AG09319 (cell line): ENCODE results near the gene CELA2A.

Experiments
- DNase-seq: peaks from one replicate; pipeline ENCODE4 v3.0.0-alpha.2; 2010; ENCODE audit warnings: low read depth; ENCODE audit errors: extremely low read depth
- TF ChIP-seq, protein P1 (sequence below): IDR thresholded peaks from 2 replicates; pipeline ENCODE4 v1.5.1; 2011; ENCODE audit warnings: low read depth, mild to moderate bottlenecking, inconsistent platforms, low read length, moderate library complexity

The CELA2A gene

DNA sequence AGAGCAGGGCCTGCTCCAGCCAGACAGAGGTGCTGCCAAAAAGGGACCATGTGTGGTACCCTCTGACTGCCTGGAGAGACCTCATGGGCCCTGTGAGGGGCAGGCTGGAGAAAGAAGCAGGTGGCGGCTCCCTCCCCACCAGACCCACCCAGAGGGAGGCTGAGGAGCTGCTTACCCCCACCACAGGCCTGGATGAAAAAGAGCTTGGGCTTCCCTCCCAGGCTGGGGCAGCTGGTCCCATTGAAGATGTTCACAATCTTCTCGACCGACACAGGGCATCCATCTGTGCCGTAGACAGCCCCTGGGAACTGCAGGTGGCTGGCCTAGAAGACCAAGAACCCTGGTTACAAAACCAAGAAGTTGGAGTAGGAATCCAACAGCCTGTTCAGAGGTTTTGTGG, 47.9 kb downstream of the CELA2A start:
- DNase-seq, result no peak
- TF ChIP-seq, protein P1, sequence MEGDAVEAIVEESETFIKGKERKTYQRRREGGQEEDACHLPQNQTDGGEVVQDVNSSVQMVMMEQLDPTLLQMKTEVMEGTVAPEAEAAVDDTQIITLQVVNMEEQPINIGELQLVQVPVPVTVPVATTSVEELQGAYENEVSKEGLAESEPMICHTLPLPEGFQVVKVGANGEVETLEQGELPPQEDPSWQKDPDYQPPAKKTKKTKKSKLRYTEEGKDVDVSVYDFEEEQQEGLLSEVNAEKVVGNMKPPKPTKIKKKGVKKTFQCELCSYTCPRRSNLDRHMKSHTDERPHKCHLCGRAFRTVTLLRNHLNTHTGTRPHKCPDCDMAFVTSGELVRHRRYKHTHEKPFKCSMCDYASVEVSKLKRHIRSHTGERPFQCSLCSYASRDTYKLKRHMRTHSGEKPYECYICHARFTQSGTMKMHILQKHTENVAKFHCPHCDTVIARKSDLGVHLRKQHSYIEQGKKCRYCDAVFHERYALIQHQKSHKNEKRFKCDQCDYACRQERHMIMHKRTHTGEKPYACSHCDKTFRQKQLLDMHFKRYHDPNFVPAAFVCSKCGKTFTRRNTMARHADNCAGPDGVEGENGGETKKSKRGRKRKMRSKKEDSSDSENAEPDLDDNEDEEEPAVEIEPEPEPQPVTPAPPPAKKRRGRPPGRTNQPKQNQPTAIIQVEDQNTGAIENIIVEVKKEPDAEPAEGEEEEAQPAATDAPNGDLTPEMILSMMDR, result no peak

DNA sequence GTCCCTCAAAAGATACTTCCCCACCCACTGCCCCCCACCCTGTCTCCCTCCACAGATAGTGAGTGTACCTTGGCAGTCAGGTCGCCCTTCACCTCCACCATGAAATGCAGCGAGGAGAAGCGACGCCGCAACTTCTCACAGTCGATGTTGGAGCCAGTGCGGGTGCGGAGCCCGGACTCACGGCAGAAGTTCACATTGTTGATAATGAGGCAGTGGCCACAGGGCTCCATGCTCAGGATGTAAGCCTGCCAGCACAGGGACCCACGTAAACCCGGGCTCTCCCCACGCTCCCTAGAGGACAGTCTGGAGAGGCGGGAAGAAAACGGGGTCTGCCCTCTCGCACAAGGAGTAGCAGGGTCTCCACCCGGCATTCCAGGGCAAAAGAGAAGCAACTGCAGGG, 50.3 kb downstream of the CELA2A start:
- DNase-seq, result no peak
- TF ChIP-seq, protein P1, result no peak

- no peak for DNase-seq
- TF ChIP-seq, protein P1, result no peak
Observed at GRCh38 chr1:15507278-15507677, 50.7 kb downstream of the CELA2A start.

GRCh38 chr1:15508700-15509487, 52.4 kb downstream of the CELA2A start:
- no peak for DNase-seq
- TF ChIP-seq, protein P1, result no peak

DNA sequence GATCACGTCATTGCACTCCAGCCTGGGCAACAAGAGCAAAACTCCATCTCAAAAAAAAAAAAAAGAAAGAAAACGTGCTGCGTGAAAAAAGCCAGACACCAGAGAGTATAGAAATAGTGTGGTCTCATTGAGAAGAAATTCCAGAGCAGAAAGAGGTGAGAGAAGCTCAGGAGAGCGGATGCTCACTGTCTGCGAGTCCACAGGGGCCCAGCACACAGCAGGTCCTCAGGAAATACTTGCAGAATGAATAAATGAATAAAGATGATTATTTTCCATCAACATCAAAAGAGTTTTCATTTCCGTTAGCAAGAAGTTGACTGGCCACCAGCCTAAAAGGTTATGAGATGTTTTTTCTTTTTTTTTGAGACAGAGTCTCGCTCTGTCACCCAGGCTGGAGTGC, 53.1 kb downstream of the CELA2A start:
- TF ChIP-seq, protein P1, result no peak
- no peak for DNase-seq

GRCh38 chr1:15510611-15511405, 54.3 kb downstream of the CELA2A start:
- DNase-seq, result no peak
- TF ChIP-seq, protein P1, result no peak

DNA sequence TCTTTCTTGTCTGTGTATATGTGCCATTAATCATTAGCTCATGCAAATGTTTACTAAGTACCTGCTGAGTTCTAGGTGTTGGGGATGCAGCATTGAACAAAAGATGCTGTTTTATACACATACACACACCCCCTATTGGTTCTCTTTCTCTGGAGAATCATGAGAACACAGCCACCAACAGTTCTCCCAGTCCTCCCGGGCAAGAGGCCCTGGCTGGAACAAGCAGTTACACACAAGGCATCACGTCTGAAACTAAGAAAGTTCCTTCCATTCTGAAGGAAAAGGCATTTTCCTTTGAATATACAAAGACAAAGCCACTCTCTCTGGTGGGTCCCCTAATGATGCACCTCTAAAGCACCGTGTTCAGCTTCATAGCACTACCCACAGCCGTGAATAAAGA, 56.7 kb downstream of the CELA2A start:
- DNase-seq, result no peak
- TF ChIP-seq, protein P1, result no peak
